ENCODE results near the gene SNX17. TPM values are rescaled to one million over a fixed set of nuclear protein-coding genes. Genes with fewer than 3 reads are reported as not detected.

Gene SNX17
- total RNA-seq, 1 experiment from 2014 or later, result 120 TPM

GRCh38 chr2:27376866-27377617 is 6.6 kb downstream of the SNX17 start:
- no peaks in the 10 kb centered on the region for H3K9me3 ChIP-seq (replicated peaks)
- no peaks in the 10 kb centered on the region for H3K27me3 ChIP-seq
- no peak for DNase-seq
- H3K4me3 ChIP-seq, result no peak overlapping the region
- peaks cover 65% of the 10 kb centered on the region for H3K36me3 ChIP-seq
- H3K4me1 ChIP-seq, result peaks cover 16% of the 10 kb centered on the region; the same call in 1 of the 2 replicates
- H3K27ac ChIP-seq, result no peak overlapping the region

- no peaks in the 10 kb centered on the region for H3K9me3 ChIP-seq (replicated peaks)
- peaks cover 13% of the 10 kb centered on the region; the same call in 1 of the 2 replicates for H3K4me1 ChIP-seq
- DNase-seq, result no peak
- H3K4me3 ChIP-seq, result no peak overlapping the region
- H3K27ac ChIP-seq, result no peak overlapping the region
- no peaks in the 10 kb centered on the region for H3K27me3 ChIP-seq
- peaks cover 69% of the 10 kb centered on the region for H3K36me3 ChIP-seq
These were observed 7.2 kb downstream of the SNX17 start for GRCh38 chr2:27377618-27378095.

- Histone ChIP-seq H3K9me3 (replicated peaks) (no peaks in the 10 kb centered on the region), H3K27ac (no peak overlapping the region), H3K27me3 (no peaks in the 10 kb centered on the region), H3K4me1 (peaks cover 13% of the 10 kb centered on the region; the same call in 1 of the 2 replicates), H3K36me3 (peaks cover 70% of the 10 kb centered on the region), H3K4me3 (no peak overlapping the region)
- no peak for DNase-seq
These were observed 7.8 kb downstream of the SNX17 start for GRCh38 chr2:27378096-27378808.

GRCh38 chr2:27378809-27379290 is 8.4 kb downstream of the SNX17 start:
- no peaks in the 10 kb centered on the region for H3K27me3 ChIP-seq
- H3K36me3 ChIP-seq, result peaks cover 71% of the 10 kb centered on the region
- H3K9me3 ChIP-seq (replicated peaks), result no peaks in the 10 kb centered on the region
- no peak overlapping the region for H3K27ac ChIP-seq
- peaks cover 13% of the 10 kb centered on the region; the same call in 1 of the 2 replicates for H3K4me1 ChIP-seq
- no peak for DNase-seq
- H3K4me3 ChIP-seq, result no peak overlapping the region; the same call in 1 of the 2 replicates

- Histone ChIP-seq H3K4me1 (peaks cover 13% of the 10 kb centered on the region; the same call in 1 of the 2 replicates), H3K27me3 (no peaks in the 10 kb centered on the region), H3K36me3 (peaks cover 76% of the 10 kb centered on the region), H3K27ac (peak overlapping the region; percentile 69; the same call in 1 of the 2 replicates), H3K4me3 (peak overlapping the region; percentile 64), H3K9me3 (replicated peaks) (no peaks in the 10 kb centered on the region)
- DNase-seq, result no peak
These were observed 9.0 kb downstream of the SNX17 start for GRCh38 chr2:27379383-27379835.

- H3K4me1 ChIP-seq, result peaks cover 13% of the 10 kb centered on the region; the same call in 1 of the 2 replicates
These were observed 9.6 kb downstream of the SNX17 start for GRCh38 chr2:27379836-27380625.

GRCh38 chr2:27380626-27381545 is 10.5 kb downstream of the SNX17 start, which contains the start of gene ZNF513:
TSS of gene ZNF513 (minus strand) at chr2:27380734. CDS start at chr2:27380526, 208 bp downstream.
- peaks cover 13% of the 10 kb centered on the region; the same call in 1 of the 2 replicates for H3K4me1 ChIP-seq
- no peaks in the 10 kb centered on the region for H3K27me3 ChIP-seq
- H3K9me3 ChIP-seq (replicated peaks), result no peaks in the 10 kb centered on the region
- DNase-seq, result peak; percentile 98
- peak within 1 kb of the TSS; percentile 69 for H3K27ac ChIP-seq
- peaks cover 79% of the 10 kb centered on the region for H3K36me3 ChIP-seq
- H3K4me3 ChIP-seq, result peak within 1 kb of the TSS; percentile 64

More at GRCh38 chr2:27379836-27380625, 9.6 kb downstream of the SNX17 start:
- Histone ChIP-seq H3K36me3 (peaks cover 78% of the 10 kb centered on the region), H3K9me3 (replicated peaks) (no peaks in the 10 kb centered on the region), H3K27me3 (no peaks in the 10 kb centered on the region), H3K27ac (peak overlapping the region; percentile 69), H3K4me3 (peak overlapping the region; percentile 64)
- peak in 1 of 2 experiments; percentile 46 for DNase-seq

- Histone ChIP-seq H3K27ac (no peak overlapping the region), H3K4me1 (peaks cover 13% of the 10 kb centered on the region; the same call in 1 of the 2 replicates), H3K36me3 (peaks cover 79% of the 10 kb centered on the region), H3K9me3 (replicated peaks) (no peaks in the 10 kb centered on the region), H3K27me3 (no peaks in the 10 kb centered on the region), H3K4me3 (no peak overlapping the region)
- DNase-seq, result no peak
These were observed 11.3 kb downstream of the SNX17 start for GRCh38 chr2:27381577-27382181.

GRCh38 chr2:27390822-27391679 is 20.6 kb downstream of the SNX17 start:
- no peaks in the 10 kb centered on the region for H3K4me1 ChIP-seq
- no peak for DNase-seq
- H3K27ac ChIP-seq, result no peak overlapping the region
- H3K4me3 ChIP-seq, result no peak overlapping the region
- 0 out of 2 replicates have a peak, but pooled peaks cover 4% of the 10 kb centered on the region for H3K9me3 ChIP-seq (replicated peaks)
- H3K27me3 ChIP-seq, result no peaks in the 10 kb centered on the region
- H3K36me3 ChIP-seq, result peaks cover 48% of the 10 kb centered on the region

- Histone ChIP-seq H3K4me1 (no peaks in the 10 kb centered on the region), H3K36me3 (peaks cover 45% of the 10 kb centered on the region), H3K27me3 (no peaks in the 10 kb centered on the region), H3K4me3 (no peak overlapping the region), H3K27ac (no peak overlapping the region), H3K9me3 (replicated peaks) (0 out of 2 replicates have a peak, but pooled peaks cover 4% of the 10 kb centered on the region)
- no peak for DNase-seq
These were observed 22.8 kb downstream of the SNX17 start for GRCh38 chr2:27393225-27393624.

- Histone ChIP-seq H3K27me3 (no peaks in the 10 kb centered on the region), H3K4me3 (no peak overlapping the region), H3K27ac (no peak overlapping the region), H3K4me1 (no peaks in the 10 kb centered on the region), H3K36me3 (peaks cover 43% of the 10 kb centered on the region), H3K9me3 (replicated peaks) (no peaks in the 10 kb centered on the region)
- DNase-seq, result no peak
These were observed 28.5 kb downstream of the SNX17 start for GRCh38 chr2:27398962-27399361.

Data from SJCRH30 (cell line).